Measurements from ENCODE around the gene BPNT1. TPM values are rescaled to one million over a fixed set of nuclear protein-coding genes. Genes with fewer than 3 reads are reported as not detected.

Gene BPNT1, protein sequence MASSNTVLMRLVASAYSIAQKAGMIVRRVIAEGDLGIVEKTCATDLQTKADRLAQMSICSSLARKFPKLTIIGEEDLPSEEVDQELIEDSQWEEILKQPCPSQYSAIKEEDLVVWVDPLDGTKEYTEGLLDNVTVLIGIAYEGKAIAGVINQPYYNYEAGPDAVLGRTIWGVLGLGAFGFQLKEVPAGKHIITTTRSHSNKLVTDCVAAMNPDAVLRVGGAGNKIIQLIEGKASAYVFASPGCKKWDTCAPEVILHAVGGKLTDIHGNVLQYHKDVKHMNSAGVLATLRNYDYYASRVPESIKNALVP
- 17.8 and 22.8 TPM in 2 replicates for total RNA-seq

DNA sequence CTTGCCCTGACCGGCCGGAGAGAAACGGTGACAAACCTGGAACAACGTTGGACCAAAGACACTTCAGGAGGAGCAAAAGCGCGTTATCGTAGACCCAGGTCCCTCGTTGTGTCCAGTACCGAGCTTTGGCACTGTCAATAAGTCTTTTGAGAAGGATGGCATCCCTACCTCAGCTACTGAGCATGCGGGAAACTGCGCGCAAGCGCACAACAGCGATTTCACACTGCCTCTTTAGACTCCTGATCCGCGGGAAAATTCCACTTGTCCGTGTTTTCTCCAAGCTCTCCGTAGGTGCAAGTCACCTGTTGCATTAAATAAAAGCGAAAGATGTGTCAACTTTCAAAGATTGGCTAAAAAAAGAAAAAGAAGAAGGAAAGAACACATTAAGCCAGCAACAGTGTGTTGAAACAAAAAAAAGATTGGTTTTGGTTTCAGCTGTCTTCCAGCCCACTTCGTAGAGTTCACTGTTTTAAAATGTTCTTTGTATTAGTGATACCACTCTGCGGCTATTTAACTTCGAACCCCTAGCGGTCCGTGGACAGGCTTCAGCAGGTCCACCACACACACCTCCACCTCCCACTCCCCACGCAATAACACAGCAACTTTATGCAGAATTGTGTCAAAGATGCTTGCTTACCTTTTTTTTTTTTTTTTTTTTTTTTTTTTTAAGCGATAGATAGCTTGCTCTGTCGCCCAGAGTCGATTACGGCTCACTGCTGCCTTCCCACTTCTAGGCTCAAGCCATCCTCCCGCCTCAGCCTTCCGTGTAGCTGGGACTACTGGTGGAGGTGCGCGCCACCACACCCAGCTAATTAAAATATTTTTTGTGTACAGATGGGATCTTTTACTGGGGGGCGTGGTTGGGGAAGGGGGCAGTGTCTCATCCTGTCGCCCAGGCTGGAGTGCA, at the start of gene BPNT1:
Gene BPNT1, minus strand, starts transcription at position 139 of the 907 bp plus-strand sequence. CDS start 9,942 bp downstream, outside the sequence.

DNA sequence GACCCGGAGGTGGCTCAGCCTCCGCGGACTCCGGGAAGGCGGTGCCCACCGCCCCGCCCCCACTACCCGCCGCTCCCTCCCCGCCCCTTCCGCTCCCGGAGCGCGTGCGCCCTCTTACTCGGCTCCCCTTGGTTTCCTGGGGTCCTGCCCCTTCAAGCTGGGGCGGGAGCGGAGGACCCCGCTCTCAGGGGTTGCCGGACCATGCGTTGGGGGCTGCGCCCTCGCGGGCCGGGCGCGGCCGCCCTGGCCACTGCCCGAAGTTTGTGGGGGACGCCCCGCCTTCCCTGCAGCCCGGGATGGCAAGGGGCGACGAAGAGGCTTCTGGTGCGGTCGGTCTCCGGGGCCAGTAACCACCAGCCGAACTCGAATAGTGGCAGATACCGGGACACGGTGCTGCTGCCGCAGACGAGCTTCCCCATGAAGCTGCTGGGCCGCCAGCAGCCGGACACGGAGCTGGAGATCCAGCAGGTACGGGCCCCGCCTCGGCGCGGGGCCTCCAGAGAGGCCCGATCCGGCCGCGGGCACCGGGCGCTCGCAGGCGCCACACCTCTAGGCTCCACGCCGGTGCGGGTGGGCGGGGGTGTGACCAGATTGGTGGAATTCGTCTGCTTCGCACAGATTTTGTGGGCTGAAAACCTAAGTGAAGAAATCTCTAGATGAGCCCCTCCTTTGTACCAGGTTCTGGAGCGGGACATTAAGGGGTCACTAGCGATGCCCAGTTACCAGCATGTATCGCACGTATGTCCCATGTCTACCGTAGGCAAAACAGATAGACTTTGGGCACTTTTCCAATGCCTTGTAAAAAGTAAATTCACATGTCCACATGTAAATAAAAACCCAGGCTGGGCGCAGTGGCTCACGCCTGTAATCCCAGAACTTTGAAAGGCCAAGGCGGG, 4.7 kb upstream of the BPNT1 start, which contains the start of gene IARS2:
Gene IARS2, plus strand, starts transcription at position 117 of the 896 bp plus-strand sequence. Its CDS starts 85 bp downstream, at position 202.

DNA sequence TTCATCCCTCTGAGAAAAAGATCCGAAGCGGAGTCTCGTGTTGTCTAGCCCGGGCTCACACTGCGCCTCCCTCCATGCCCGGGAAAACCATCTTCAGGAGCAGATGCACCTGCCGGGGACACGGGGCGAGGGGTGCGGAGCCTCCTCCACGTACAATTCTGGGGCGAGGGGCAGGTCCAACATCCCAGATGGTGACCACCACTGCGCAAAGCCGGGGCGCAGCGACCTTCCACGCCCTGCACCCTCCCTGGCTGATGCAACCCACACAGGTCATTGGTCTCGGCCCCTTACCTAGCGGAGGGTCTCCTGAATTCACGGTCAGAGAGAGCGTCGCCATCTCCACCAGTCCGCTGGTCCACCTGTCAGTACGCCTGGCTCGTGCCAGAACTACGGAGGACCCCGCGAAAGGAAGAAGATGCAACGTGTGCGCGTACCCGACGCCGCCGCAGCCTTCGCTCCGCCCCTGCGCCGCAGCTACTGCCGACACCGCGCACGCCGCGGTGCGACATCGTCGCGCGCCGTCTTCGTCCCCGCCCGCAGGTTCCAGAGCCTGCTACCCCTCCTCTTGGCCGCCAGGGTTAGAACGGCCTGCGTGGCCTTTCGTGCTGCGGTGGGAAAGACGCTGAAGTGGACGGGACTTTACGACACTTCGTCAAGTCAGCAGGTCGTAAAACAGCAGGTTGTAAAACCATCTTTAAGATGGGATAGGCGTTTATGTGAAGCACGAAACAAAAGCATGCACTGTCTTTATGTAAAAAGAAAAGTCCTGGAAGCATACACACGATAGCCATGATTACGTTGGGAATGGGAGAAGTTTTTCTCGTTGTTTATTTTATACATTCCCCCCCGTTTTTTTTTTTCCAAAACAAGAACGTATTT, 43.3 kb downstream of the BPNT1 start, which contains the start of gene EPRS1:
Gene EPRS1, minus strand, starts transcription at position 454 of the 879 bp plus-strand sequence. Its CDS starts 117 bp downstream, at position 337.

Other genes starting within 250 kb of the BPNT1 start
- under 0.01 TPM in 1 of 2 replicates, not detected in the other for gene SLC30A10, start 161.2 kb downstream of the BPNT1 start, total RNA-seq
- gene EPRS1, start 43.3 kb downstream of the BPNT1 start, total RNA-seq, result 53.6 and 59.8 TPM in 2 replicates
- 50.3 and 50.4 TPM in 2 replicates for gene IARS2, start 4.3 kb upstream of the BPNT1 start, total RNA-seq
- 12.9 and 15.2 TPM in 2 replicates for gene RAB3GAP2, start 182.7 kb upstream of the BPNT1 start, total RNA-seq